Hematopoietic multipotent progenitor cell treated with erythropoietin and hydrocortisone succinate and interleukin-3 and kit ligand, for 17 days (in vitro differentiated cells): ENCODE measurements around the gene SCP2.

Experiments used
- DNase-seq: peaks from one replicate; pipeline ENCODE4 v3.0.0-alpha.2; 2015; ENCODE audit warnings: low spot score

Gene SCP2

DNA sequence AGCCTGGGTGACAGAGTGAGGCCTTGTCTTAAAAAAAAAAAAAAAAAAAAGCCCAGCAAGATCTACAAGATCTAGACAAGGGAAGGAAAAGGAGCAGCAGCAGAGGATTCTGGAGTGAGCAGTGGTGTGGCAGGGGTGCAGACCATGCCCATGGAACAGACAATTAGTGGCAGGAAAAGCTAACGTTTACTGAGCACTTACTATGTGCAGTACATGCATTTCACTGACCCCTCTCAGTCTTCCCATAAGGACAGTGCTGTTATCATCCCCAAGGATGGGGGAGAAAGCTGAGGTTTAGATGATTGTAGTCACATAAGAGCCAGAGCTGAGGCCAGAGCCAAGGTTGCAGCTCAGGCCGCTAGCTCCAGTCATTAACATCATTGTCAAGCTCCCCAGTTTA, 140.8 kb downstream of the SCP2 start:
- no peak for DNase-seq

DNA sequence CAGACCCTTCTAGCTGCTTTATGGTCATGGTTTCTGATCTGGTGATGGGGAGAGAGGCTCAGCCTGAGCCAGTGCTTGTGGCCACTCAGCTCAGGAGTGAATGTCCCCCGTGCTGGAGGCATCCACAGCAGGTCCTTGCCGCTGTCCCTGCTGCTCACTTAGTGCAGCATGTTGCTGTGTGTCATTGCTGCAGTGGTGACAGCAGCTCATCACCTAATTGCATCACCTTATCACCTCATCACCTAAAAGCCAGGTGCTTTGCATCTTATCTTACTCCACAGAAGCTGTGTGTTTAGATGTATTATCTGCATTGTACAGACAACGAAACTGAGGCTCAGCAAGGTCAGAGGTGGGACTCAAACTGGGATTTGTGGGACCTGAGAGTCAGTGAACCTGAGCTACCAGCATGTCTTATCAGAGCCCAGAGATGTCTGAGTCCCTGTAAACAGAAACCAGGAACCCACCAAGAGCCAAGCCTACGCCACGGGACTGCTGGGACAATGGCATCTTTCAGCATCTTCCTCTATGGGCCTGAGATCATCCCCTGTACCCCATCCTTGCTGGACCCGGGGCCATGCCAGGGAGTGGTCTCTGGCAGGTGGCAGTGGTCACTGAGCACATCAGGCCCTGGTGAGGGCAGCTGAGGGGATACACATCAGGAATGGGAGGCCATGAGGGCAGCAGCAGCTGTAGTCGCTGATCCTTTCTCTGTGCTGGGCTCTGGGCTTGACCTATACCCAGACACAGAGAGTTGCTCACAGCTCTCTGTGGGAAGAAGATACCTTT, 141.4 kb downstream of the SCP2 start:
- DNase-seq: no peak

DNA sequence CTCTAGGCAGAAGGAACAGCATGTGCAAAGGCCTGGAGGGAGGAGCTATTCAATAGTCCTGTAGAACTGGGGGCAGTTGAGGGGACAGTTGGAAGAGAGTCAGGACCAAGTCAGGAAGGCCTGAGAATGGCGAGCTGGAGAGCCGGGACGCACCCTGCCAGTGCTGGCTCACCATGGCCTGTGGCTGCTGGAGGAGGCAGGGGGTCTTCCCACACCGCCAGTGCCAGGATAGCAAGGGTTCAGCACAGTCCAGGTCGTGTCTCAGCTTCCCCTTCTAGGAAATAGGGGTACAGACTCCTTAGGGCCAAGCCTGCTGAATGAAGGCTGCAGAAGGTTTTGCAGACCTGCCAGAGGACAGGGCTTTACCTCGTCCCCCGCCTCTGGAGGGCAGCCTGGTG, 142.2 kb downstream of the SCP2 start:
- no peak for DNase-seq

DNA sequence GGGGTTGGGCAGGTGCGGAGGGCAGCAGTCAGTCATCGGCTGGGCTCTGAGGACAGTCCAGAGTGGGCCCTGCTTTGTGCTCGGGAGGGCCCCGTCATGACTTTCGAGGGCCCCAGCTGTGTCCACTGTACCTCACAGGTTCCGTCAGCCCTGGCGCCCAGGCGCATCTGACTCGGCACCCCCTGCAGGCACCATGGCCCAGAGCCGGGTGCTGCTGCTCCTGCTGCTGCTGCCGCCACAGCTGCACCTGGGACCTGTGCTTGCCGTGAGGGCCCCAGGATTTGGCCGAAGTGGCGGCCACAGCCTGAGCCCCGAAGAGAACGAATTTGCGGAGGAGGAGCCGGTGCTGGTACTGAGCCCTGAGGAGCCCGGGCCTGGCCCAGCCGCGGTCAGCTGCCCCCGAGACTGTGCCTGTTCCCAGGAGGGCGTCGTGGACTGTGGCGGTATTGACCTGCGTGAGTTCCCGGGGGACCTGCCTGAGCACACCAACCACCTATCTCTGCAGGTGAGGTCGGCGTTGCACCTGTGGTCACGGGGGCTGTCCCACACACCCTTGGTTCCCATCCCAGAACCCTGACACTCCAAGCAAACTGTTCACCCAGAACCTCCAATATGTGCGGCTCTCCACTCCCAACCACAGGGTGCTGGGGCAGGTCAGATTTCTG, 142.7 kb downstream of the SCP2 start:
- no peak for DNase-seq

DNA sequence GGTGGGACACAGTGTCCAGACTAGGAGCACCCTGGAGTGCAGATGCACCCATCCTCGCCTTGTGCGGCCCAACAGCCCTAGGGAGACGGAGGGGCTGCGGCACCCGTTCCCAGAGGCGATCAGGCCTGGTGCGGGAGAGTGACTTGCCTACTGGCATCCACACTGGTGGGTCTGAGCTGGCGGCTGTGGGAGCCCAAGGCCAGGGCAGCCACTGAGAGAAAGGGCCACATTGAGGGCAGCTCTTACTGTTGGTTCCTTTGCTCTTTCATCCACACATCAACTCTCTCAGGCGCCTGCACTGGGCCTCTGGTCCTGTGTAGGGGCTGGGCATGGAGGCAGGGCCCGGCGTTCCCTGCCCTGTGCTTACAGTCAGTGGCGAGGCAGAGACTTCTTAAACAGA, 143.5 kb downstream of the SCP2 start:
- no peak for DNase-seq

DNA sequence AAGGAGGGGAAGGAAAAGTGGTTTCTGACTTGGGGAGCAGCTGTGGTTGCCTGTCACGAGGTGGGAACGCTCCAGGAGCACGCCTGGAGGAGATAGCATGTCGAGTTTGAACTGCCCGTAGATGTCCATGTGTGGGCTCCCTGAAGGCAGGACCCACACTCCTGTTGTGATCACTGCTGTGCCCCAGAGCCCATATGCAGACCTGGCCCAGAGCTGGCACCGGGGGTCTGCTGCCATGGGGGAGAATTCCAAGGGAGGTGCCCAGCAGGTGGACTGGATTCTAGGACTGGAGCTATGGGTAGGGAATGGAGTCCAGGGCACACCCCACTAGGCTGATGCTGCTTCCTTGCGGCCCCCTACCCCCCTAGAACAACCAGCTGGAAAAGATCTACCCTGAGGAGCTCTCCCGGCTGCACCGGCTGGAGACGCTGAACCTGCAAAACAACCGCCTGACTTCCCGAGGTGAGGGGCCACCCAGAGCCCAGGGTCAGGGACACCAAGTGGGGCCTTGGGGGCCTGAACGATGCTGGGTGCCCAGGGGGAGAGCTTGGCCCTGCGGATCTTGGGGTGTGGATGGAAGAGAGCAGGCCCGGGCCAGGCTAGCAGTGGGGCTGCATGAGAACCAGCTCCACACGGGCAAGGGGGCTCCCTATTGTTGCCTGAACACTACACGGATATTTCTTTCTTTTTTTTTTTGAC, 144.2 kb downstream of the SCP2 start:
- DNase-seq: no peak

DNA sequence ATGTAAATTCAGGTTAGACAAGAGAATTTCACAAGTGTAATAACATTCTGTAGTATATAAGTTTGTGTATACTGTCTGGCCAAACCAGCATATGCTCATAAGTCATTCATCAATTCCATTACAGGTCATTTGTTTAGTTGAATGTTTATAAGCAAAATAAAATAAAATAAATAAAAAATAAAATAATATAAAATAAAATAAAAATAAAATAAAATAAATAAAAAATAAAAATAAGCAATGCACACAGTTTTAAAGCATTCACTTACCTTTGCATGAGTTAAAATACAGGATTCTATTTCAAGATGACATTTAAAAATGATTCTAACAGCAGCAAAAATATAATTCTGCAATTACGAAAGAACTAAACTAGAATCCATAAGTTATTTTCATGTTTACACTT, 144.8 kb downstream of the SCP2 start:
- no peak for DNase-seq

DNA sequence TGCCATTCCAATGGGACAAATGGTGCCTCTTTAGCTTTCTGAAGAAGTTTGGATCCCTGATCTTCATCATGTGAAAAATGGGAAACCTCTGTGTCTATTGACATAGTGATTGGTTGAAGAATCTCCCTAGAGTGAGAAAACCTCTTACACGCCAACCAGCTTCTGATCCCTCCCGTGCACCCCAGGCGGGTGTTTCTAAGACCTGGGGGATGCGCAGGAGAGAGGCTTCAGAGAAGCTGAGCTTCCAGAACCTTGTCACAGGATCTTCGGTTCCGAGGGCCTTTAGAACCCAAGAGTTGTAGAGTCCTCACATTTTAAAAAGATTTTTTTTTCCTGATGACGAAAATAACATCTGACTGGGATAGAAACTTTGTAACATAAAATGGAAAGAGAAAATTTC, 146.2 kb downstream of the SCP2 start:
- no peak for DNase-seq

DNA sequence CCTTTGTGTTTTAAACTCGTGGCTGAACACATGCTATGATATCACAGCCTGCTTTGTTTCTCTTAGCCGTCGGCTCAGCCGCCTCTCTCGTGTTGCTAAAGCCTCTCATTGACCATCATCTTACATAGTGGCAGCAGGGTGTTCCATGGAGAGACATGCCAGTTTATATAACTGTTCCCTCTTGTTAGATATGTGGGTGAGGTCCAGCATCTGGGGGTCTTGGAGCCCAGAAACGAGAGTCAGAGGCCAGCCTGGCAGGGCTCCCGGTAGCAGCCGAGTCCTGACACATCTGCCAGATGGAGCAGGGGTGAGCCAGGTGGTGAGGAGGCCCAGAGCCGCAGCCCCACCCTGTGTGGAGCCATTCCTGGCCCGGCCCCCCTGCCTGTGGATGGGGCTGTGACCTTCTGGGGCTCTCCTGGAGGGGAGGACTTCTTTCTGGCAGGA, 146.8 kb downstream of the SCP2 start:
- DNase-seq: no peak

DNA sequence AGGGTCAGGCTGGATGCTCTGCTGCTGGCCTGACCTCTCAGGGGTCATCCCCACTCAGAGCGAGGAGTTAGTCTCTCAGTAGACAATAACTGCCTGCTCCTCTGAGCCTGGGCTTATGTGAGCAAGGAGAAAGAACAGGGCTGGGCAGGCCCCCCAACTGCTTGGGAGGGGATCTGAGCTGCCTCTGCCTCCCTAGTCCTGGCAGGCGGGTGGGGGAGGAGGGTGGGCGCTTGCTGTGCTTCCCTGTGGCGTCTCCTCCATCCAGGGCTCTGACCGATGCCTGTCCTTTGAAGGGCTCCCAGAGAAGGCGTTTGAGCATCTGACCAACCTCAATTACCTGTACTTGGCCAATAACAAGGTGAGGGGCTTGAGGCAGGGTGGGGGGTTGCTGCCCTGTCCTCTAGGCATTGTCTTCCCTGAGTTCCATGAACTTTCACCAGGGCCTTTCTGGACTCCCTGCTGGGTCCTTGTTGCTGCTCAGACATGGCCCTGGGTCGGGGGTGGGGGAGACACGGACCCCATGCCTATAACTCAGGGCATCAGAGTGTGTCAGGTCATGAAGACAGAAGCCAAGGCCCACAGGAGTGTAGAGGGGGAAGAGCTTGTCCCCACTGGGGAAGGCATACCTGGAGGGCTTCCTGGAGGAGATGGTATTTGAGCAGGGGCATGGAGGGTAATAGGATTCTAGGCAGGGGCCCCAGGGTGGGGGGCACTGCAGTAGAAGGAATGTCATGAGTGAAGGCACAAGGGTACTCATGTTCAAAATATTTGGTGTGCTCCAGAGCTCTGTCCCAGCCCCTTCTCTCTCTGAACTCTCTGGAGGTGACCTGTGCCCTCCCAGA, 147.5 kb downstream of the SCP2 start:
- no peak for DNase-seq

DNA sequence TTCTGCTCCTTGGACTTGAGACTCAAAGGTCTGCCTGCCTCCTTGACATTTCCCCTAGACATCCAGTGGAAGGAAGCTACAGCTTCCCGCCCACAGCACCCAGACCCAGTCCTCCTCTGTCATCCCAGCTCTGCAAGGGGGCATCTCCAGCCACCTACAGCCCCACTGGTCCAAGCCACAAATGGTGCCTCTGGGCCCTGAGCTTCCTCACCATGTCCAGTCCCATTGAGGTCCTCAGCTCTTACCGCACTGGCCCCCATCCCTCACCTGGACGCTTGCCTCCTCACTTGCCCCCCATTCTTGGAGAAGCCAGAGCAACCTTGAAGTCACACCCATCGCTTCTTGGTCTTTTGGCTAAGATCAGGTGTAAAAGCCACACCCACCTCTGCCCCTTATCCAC, 148.1 kb downstream of the SCP2 start:
- no peak for DNase-seq

DNA sequence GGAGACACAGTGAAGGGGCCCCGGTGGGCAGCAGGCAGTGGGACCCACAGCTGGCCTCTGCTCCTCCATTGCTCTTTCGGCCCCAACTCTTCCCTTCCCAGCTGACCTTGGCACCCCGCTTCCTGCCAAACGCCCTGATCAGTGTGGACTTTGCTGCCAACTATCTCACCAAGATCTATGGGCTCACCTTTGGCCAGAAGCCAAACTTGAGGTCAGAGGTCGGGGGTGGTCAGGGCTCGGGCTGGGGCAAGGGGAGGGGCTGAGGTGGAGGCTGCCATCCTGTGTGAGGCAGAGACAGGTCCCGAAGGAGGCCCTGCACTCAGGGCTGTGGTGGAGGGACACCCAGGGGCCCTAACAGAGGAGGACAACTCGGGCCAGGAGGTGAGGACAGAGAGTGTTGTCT, 148.7 kb downstream of the SCP2 start:
- no peak for DNase-seq

DNA sequence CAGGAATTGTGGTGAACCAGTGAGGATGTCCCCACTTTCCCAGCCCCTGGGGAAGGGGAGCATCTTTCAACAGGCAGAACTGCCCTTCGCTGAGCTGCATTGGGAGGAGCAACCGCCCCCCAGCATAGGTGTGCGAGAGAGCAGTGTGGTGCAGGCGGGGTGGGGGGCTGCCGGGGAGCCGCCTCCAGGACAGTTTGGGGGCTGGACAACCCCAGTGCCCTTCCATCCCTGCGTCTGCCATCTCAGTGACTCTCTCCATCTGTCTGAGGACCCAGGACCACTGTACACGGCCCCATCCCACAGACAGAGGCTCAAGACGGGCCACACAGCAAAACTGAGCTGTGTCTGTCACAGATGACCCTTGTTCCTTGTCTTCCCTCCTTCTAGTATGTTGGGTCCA, 149.1 kb downstream of the SCP2 start:
- DNase-seq: no peak

DNA sequence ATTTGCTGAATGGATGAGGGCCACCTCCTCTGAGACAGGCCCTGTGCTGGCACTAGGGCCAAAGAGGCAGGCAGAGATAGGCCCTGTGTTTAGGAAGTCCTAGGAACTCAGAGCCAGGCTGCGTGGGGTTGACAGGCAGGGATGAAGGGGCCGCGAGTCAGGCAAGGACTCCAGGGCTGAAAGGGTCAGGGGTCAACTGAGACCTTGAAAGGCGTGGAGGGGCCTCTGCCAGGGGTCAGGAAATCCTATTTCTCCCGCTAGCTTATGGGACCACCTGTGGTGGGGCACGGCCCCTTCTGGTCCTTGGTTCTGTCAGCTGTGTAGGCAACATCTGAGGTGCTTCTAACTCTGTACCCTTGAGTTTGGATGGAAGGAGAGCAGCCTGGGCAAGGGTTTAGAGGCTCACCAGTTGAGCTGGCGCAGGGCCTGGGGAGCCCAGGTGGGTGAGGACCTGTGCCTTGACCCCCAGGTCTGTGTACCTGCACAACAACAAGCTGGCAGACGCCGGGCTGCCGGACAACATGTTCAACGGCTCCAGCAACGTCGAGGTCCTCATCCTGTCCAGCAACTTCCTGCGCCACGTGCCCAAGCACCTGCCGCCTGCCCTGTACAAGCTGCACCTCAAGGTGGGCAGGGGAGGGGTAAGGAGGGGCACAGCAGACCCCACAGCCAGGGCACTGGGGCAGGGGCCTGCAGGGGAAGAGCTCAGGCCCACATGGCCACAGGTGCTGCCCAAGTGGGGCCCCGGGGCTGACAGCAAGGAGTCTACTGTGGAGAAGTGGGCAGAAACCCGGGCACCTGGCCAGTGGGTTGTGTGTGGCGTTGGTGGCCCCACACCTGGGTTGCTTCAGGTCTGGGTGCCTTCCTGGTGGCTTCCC, 149.9 kb downstream of the SCP2 start:
- no peak for DNase-seq

DNA sequence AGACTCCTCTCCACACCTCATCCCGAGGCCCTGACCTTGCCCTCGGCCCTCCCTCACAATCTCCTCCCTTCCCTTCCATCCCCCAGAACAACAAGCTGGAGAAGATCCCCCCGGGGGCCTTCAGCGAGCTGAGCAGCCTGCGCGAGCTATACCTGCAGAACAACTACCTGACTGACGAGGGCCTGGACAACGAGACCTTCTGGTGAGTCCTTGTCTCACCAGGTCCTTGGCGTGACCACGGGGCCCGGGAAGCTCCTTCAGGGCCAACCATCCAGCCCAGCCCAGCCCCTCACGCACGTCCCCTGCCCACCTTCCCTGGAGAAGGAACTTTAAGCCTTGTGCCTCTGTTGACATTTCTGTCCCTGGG, 150.5 kb downstream of the SCP2 start:
- no peak for DNase-seq

DNA sequence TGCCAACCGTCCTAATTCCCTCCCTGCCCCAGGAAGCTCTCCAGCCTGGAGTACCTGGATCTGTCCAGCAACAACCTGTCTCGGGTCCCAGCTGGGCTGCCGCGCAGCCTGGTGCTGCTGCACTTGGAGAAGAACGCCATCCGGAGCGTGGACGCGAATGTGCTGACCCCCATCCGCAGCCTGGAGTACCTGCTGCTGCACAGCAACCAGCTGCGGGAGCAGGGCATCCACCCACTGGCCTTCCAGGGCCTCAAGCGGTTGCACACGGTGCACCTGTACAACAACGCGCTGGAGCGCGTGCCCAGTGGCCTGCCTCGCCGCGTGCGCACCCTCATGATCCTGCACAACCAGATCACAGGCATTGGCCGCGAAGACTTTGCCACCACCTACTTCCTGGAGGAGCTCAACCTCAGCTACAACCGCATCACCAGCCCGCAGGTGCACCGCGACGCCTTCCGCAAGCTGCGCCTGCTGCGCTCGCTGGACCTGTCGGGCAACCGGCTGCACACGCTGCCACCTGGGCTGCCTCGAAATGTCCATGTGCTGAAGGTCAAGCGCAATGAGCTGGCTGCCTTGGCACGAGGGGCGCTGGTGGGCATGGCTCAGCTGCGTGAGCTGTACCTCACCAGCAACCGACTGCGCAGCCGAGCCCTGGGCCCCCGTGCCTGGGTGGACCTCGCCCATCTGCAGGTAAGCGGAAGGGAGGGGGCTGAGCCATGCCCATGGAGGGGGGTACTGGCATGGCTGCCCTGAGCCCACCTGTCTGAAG, 151.4 kb downstream of the SCP2 start:
- no peak for DNase-seq

DNA sequence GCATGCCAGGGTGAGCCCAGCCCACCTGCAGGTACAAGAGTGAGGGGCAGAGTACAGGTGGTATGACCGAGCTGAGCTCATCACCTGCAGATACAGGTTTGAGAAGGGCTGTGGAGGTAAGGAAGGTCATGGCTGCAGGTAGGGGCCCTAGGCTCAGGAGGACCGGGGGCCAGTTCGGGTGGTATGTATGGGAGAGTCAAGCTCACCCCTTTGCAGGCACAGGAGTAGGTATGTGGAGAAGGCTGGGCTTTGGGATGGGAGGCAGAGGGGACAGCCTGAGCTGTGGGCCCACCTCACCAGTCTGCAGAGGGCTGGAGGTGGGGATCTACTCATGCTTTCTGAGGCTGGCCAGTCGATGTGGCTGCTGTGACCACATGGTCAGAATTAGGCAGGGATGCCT, 152.2 kb downstream of the SCP2 start:
- no peak for DNase-seq

DNA sequence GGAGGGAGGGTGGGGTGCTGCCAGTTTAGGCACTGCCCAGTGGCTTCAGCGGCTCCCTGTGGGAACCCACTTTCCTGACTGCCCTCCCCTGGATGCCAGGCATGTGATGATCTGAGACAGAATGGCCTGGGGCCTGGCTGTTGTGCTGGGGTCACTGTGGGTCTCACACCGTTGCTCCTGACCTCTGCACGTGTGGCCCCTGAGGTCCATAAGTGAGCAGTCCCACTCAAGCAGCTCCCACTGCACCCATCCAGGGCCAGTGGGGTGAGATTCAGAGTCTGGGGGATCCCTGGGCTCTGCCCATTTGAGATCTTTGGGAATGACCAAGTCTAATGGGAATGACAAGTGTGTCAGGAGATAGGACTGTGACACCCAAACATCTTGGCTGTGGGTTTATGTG, 153.0 kb downstream of the SCP2 start:
- DNase-seq: no peak

DNA sequence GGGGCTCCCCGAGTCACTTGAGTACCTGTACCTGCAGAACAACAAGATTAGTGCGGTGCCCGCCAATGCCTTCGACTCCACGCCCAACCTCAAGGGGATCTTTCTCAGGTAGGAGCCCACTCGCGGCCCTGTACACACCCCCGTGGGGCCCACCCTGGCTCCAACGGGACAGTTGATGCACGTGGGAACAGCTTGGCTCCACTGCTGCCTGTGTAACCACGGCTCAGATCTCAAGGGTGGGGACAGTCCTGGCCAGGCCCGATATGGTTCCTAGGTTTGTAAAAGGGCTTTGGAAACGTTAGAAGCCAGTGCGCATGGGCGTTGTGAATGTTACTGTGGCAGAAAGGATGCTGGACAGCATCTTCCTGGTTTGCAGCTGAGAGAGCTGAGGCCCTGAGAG, 153.7 kb downstream of the SCP2 start:
- DNase-seq: no peak

DNA sequence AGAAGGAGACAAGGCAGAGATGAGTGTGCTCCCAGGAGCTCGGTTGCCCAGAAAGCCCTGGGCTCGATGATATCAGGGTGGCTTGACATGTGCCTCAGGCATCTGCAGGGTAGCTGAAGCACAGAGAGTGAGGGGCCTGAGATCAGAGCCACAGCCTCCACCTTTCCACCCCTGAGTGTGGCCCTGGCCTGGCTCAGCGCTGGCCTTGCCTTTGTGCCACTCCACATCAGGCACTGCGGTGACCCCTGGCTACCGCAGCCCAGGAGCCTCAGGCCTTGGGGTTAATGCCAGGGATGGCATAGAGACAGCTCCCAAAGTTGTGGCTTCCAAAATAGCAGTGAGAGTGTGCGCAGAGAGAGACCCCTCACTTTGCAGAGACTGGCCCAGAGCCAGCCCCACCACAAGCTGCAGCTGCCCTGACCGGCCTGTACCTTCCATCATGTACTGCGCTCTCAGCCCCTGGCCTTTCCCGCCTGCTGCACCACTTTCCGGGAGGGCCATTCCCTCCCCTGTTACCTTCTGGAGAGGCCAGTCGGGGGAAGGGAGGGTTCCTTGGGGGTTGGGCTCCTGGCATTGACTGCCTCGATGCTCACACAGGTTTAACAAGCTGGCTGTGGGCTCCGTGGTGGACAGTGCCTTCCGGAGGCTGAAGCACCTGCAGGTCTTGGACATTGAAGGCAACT, 154.4 kb downstream of the SCP2 start:
- DNase-seq: no peak
